NCI-H345 (cell line): Measurements from ENCODE around the gene JMJD4.
A peak's percentile ranks its signal among the peaks of the same experiment; 100 is the strongest.
"Not testable (repeated sequence)": the region's sequence is repeated elsewhere in the genome, so short reads cannot be mapped to it uniquely, and the experiment has no call there.

ENCODE experiments used
- DNase-seq: peaks from one replicate; lab custom pipeline; 2025; lab: John Stamatoyannopoulos, UW

Gene JMJD4

GRCh38 chr1:227731696-227732585 lies 3.2 kb downstream of the JMJD4 start:
- no peak for DNase-seq

- no peak for DNase-seq
Measured at GRCh38 chr1:227731241-227731677, 3.8 kb downstream of the JMJD4 start.

GRCh38 chr1:227730630-227731151 lies 4.4 kb downstream of the JMJD4 start:
- DNase-seq = no peak

GRCh38 chr1:227729881-227730629 lies 5.0 kb downstream of the JMJD4 start:
- DNase-seq = peak; percentile 31

GRCh38 chr1:227729144-227729880 lies 5.8 kb downstream of the JMJD4 start:
- no peak for DNase-seq

GRCh38 chr1:227728892-227729143 lies 6.3 kb downstream of the JMJD4 start:
- DNase-seq = no peak

- DNase-seq = peak; percentile 80
Measured at GRCh38 chr1:227728059-227728891, 6.8 kb downstream of the JMJD4 start.

- no peak for DNase-seq
Measured at GRCh38 chr1:227726924-227727599, 8.0 kb downstream of the JMJD4 start.

GRCh38 chr1:227726318-227726717 lies 8.8 kb downstream of the JMJD4 start:
- no peak for DNase-seq

GRCh38 chr1:227725046-227725445 lies 10.1 kb downstream of the JMJD4 start:
- no peak for DNase-seq

GRCh38 chr1:227723474-227723873 lies 11.6 kb downstream of the JMJD4 start:
- DNase-seq = no peak

- no peak for DNase-seq
Measured at GRCh38 chr1:227718932-227719331, 16.2 kb downstream of the JMJD4 start.

- DNase-seq = no peak
Measured at GRCh38 chr1:227712648-227713047, 22.5 kb downstream of the JMJD4 start.

- not testable (repeated sequence) for DNase-seq
Measured at GRCh38 chr1:227710474-227710873, 24.6 kb downstream of the JMJD4 start.

- DNase-seq = no peak
Measured at GRCh38 chr1:227709451-227709850, 25.7 kb downstream of the JMJD4 start.

GRCh38 chr1:227707846-227708245 lies 27.3 kb downstream of the JMJD4 start:
- no peak for DNase-seq

GRCh38 chr1:227701631-227702030 lies 33.5 kb downstream of the JMJD4 start:
- DNase-seq = not testable (repeated sequence)

GRCh38 chr1:227697321-227697864 lies 37.7 kb downstream of the JMJD4 start:
- no peak for DNase-seq

GRCh38 chr1:227685807-227686206 lies 49.3 kb downstream of the JMJD4 start:
- no peak for DNase-seq
